Endothelial cell of umbilical vein (primary cell): ENCODE results near the gene MYADML2. TPM values are rescaled to one million over a fixed set of nuclear protein-coding genes. Genes with fewer than 3 reads are reported as not detected.

ENCODE experiments used
- BruUV-seq: library from RNA; stranded (reverse); fragments of 400-500 nt; replicated peaks from 2 replicates; lab custom pipeline; 2021; lab: Mats Ljungman, UMichigan
- CTCF ChIA-PET: fragments of 300-600, 350-600 bp; sonication (Branson Sonifier 250); formaldehyde crosslinking; loops from one replicate; lab custom pipeline; 2021; ENCODE audit warnings: antibody characterized with exemption, inconsistent platforms; lab: Charles Lee
- POLR2A ChIA-PET: fragments of 300-600, 350-600 bp; sonication (Branson Sonifier 250); formaldehyde crosslinking; loops from one replicate; lab custom pipeline; 2021; ENCODE audit warnings: antibody characterized with exemption, inconsistent platforms; lab: Charles Lee
- DNase-seq: peaks from one replicate; pipeline ENCODE4 v3.0.0-alpha.2; 2011; ENCODE audit warnings: low read depth, low spot score
- FAIRE-seq: peaks from 2 replicates; lab custom pipeline; 2011; peaks lifted over from hg19 to GRCh38; lab: Jason Lieb, UNC
- H2AFZ ChIP-seq: 2 replicates; pipeline ENCODE4 v1.6.0; 2012; ENCODE audit warnings: low read depth, low read length, control low read depth, inconsistent platforms
- H3K27ac ChIP-seq: 2 replicates; pipeline ENCODE4 v1.5.1; 2011; ENCODE audit warnings: low read depth, mild to moderate bottlenecking, control low read depth, low read length, moderate library complexity; ENCODE audit not compliant: insufficient read depth
- H3K27me3 ChIP-seq, 2 experiments: 2 replicates each; pipeline versions ENCODE4 v1.6.0 to v1.6.1; 2011; ENCODE audit warnings: low read length in 2 of 2, mixed read lengths in 1 of 2; ENCODE audit not compliant: control insufficient read depth in 2 of 2, insufficient read depth in 2 of 2
- H3K36me3 ChIP-seq, 2 experiments: 2 replicates in 1 of 2; 3 replicates in 1 of 2; pipeline ENCODE4 v1.5.1; 2011; ENCODE audit warnings: low read length in 2 of 2, mild to moderate bottlenecking in 1 of 2, moderate library complexity in 1 of 2; ENCODE audit not compliant: control insufficient read depth in 2 of 2, insufficient read depth in 2 of 2; ENCODE audit errors: extremely low read depth in 1 of 2
- H3K4me1 ChIP-seq: 3 replicates; pipeline ENCODE4 v1.5.1; 2011; ENCODE audit warnings: mild to moderate bottlenecking, low read length; ENCODE audit not compliant: control insufficient read depth, insufficient read depth; ENCODE audit errors: extremely low read depth
- H3K4me2 ChIP-seq: 2 replicates; pipeline ENCODE4 v1.6.1; 2011; ENCODE audit warnings: low read length, control low read depth, mixed read lengths; ENCODE audit not compliant: insufficient read depth
- H3K4me3 ChIP-seq, 3 experiments: fragments of 200-600 bp in 1 of 3; sonication (generic), shearing (Covaris generic) in 1 of 3; replicated peaks in 1 of 3; 2 replicates each; pipeline ENCODE4 v1.5.1; 2011 to 2016; ENCODE audit warnings: control low read depth in 3 of 3, low read length in 3 of 3, mild to moderate bottlenecking in 2 of 3, inconsistent platforms in 1 of 3, low read depth in 1 of 3, moderate library complexity in 1 of 3; ENCODE audit not compliant: insufficient read depth in 1 of 3
- H3K79me2 ChIP-seq: 2 replicates; pipeline ENCODE4 v1.6.0; 2012; ENCODE audit warnings: low read length, inconsistent platforms; ENCODE audit not compliant: control insufficient read depth, insufficient read depth
- H3K9ac ChIP-seq: replicated peaks from 2 replicates; pipeline ENCODE3; 2011; ENCODE audit warnings: low read length, control low read depth; ENCODE audit not compliant: insufficient read depth; ENCODE audit errors: extremely low read depth
- H3K9me1 ChIP-seq: replicated peaks from 3 replicates; pipeline ENCODE4 v1.6.0; 2011; ENCODE audit warnings: mild to moderate bottlenecking, low read length; ENCODE audit not compliant: control insufficient read depth, insufficient read depth; ENCODE audit errors: extremely low read depth
- H3K9me3 ChIP-seq: replicated peaks from 2 replicates; pipeline ENCODE4 v1.5.1; 2012; ENCODE audit warnings: low read length, inconsistent platforms; ENCODE audit not compliant: control insufficient read depth, insufficient read depth
- H4K20me1 ChIP-seq: replicated peaks from 2 replicates; pipeline ENCODE3; 2011; ENCODE audit warnings: mild to moderate bottlenecking, low read length; ENCODE audit not compliant: control insufficient read depth, insufficient read depth; ENCODE audit errors: extremely low read depth
- EZH2 ChIP-seq: IDR thresholded peaks from 2 replicates; pipeline ENCODE4 v1.6.1; 2012; ENCODE audit warnings: borderline replicate concordance, low read depth, mild to moderate bottlenecking, moderate library complexity, low read length, inconsistent platforms; ENCODE audit not compliant: severe bottlenecking
- FOS ChIP-seq: IDR thresholded peaks from 2 replicates; pipeline ENCODE4 v1.6.1; 2011; ENCODE audit warnings: mild to moderate bottlenecking, low read length, moderate library complexity, borderline replicate concordance; ENCODE audit not compliant: insufficient read depth
- GATA2 ChIP-seq: IDR thresholded peaks from 2 replicates; pipeline ENCODE4 v1.7.0; 2011; ENCODE audit warnings: low read depth, mild to moderate bottlenecking, moderate library complexity, mixed read lengths, low read length; ENCODE audit not compliant: insufficient read length, insufficient read depth
- JUN ChIP-seq: IDR thresholded peaks from 2 replicates; pipeline ENCODE4 v1.6.1; 2011; ENCODE audit warnings: borderline replicate concordance, low read depth; ENCODE audit not compliant: insufficient read length, insufficient read depth
- MYC ChIP-seq: IDR thresholded peaks from one replicate; pipeline ENCODE4 v1.6.1; 2011; ENCODE audit warnings: mild to moderate bottlenecking, low read depth, low read length
- POLR2A ChIP-seq: IDR thresholded peaks from 2 replicates; pipeline ENCODE4 v1.6.1; 2012; ENCODE audit warnings: low read depth, mild to moderate bottlenecking, control low read depth, low read length
- POLR2AphosphoS5 ChIP-seq: IDR thresholded peaks from 2 replicates; pipeline ENCODE4 v1.6.1; 2012; ENCODE audit warnings: low read depth, mild to moderate bottlenecking, control low read depth, low read length, moderate library complexity; ENCODE audit not compliant: insufficient read depth
- dilution Hi-C: fragments of 300-500 bp; cut with MboI; formaldehyde crosslinking; loops from one replicate; pipeline ENCODE4 v1.15.0; 2019; ENCODE audit warnings: low sequenced_read_pairs; ENCODE audit not compliant: extremely low pct_ligation_motif_present
- intact Hi-C: fragments of 100-400 bp; cut with micrococcal nuclease; formaldehyde crosslinking; loops from one replicate; pipeline ENCODE4 v1.10.0; 2022
- polyA plus RNA-seq, 4 experiments: library from polyadenylated mRNA; depleted of rRNA in 3 of 4; stranded (reverse) in 3 of 4; unstranded in 1 of 4; fragments of >200 nt; gene quantifications; 2 replicates each; pipeline versions ENCODE4 v1.2.1 to v1.2.3, GENCODE V29; 2011 to 2012; ENCODE audit warnings: missing spikeins in 1 of 4
- total RNA-seq: library from RNA; stranded (reverse); gene quantifications from 2 replicates; pipeline ENCODE4 v1.2.3, GENCODE V29; 2021
- TF ChIP-seq, protein P1 (sequence below): IDR thresholded peaks from 2 replicates; pipeline ENCODE4 v1.6.1; 2011; ENCODE audit not compliant: insufficient read depth, insufficient read length
- TF ChIP-seq, protein P2 (sequence below), 2 donors: IDR thresholded peaks; 1 replicate in 1 of 2; 2 replicates in 1 of 2; pipeline ENCODE4 v1.5.1; 2011; ENCODE audit warnings: low read length in 2 of 2, mild to moderate bottlenecking in 2 of 2, moderate library complexity in 2 of 2, control low read depth in 1 of 2, inconsistent platforms in 1 of 2, low read depth in 1 of 2; ENCODE audit not compliant: insufficient read depth in 1 of 2; ENCODE audit errors: extremely low read depth in 1 of 2

The MYADML2 gene
- total and polyA plus RNA-seq, 2 donors (not counting 3 experiments of a cell fraction or from before 2014, with no cell fraction given), result not detected

DNA sequence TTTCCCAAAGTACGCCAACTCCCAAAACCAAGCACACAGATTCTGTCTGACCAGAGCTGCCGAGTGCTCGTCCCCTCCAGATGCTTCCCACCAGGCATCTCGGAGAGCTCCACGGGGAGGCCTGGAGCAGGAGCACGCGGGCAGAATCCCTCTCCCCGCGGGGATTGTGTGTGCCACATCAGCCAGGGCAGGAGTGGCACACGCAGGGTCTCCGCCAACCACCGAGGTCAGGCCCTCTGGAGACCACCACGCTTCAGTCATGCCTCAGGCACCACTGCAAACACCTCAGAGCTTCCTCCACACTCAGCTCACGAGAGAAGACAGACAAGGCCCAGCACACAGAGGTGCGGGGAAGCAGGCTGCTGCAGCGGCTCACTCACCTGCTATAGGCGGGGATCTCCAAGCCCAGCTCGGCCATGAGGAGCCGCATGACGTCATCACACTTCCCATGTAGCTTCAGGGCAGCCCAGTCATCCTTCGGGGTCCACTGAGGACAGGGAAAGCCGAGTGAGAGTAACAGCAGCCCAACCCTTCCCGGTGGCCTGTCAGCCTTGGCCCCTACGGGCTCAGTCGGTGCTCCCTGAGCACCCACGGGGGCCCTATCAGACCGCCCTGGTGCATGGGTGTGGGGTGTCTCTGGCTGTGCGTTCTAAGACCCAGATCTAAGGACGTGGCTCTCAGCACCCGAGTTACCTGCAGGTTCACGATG, 33.5 kb downstream of the MYADML2 start:
- no peak for TF ChIP-seq JUN
- no peak for TF ChIP-seq POLR2AphosphoS5
- TF ChIP-seq EZH2, result no peak
- no peak for TF ChIP-seq FOS
- TF ChIP-seq, protein P1, sequence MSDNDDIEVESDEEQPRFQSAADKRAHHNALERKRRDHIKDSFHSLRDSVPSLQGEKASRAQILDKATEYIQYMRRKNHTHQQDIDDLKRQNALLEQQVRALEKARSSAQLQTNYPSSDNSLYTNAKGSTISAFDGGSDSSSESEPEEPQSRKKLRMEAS, result no peak
- TF ChIP-seq, protein P2, sequence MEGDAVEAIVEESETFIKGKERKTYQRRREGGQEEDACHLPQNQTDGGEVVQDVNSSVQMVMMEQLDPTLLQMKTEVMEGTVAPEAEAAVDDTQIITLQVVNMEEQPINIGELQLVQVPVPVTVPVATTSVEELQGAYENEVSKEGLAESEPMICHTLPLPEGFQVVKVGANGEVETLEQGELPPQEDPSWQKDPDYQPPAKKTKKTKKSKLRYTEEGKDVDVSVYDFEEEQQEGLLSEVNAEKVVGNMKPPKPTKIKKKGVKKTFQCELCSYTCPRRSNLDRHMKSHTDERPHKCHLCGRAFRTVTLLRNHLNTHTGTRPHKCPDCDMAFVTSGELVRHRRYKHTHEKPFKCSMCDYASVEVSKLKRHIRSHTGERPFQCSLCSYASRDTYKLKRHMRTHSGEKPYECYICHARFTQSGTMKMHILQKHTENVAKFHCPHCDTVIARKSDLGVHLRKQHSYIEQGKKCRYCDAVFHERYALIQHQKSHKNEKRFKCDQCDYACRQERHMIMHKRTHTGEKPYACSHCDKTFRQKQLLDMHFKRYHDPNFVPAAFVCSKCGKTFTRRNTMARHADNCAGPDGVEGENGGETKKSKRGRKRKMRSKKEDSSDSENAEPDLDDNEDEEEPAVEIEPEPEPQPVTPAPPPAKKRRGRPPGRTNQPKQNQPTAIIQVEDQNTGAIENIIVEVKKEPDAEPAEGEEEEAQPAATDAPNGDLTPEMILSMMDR (IDR thresholded peaks at IDR 0.05; ENCODE audit: extremely low read depth in 1 of 2, insufficient read depth in 1 of 2, low read depth in 1 of 2, low read length in 2 of 2), result no peak
- TF ChIP-seq GATA2, result no peak
- TF ChIP-seq MYC, result no peak
- TF ChIP-seq POLR2A, result no peak
- ChIA-PET CTCF (interaction anchor here (1.0 kb wide), 1 partner anchor 14 kb away, joined by 3 read pairs; the partner anchor contains the start of gene MAFG), POLR2A (no interaction called here)
- H3K4me3 ChIP-seq, result no peak overlapping the region
- no peak overlapping the region for H2AFZ ChIP-seq
- DNase-seq (no peak), FAIRE-seq (no peak)
- H3K9me3 ChIP-seq, result no peaks in the 10 kb centered on the region
- H3K9ac ChIP-seq, result no peak overlapping the region
- peaks cover 7 to 24% of the 10 kb centered on the region in 2 experiments for H3K36me3 ChIP-seq
- H3K79me2 ChIP-seq, result peaks cover 9% of the 10 kb centered on the region
- BruUV-seq, result no TSS peak
- H3K9me1 ChIP-seq, result no peaks in the 10 kb centered on the region
- H4K20me1 ChIP-seq, result no peaks in the 10 kb centered on the region
- peaks cover 12% of the 10 kb centered on the region for H3K4me1 ChIP-seq
- H3K27me3 ChIP-seq, result no peaks in the 10 kb centered on the region
- dilution Hi-C loops (no loop called here), intact Hi-C loops (no loop called here)
- no peak overlapping the region for H3K4me2 ChIP-seq
- no peak overlapping the region for H3K27ac ChIP-seq
